ELF-1 (cell line): ENCODE measurements around the gene SETD9.

Experiments used
- DNase-seq: peaks from one replicate; pipeline ENCODE4 v3.0.0-alpha.2; 2016; ENCODE audit warnings: low read depth, low spot score

SETD9 gene

GRCh38 chr5:56909294-56910209 is at the start of gene SETD9:
Gene SETD9 (plus strand): TSS chr5:56909596. CDS start chr5:56909646, 50 bp downstream.
- DNase-seq, result peak; percentile 98

GRCh38 chr5:56861893-56862485 is 47.4 kb upstream of the SETD9 start:
- no peak for DNase-seq

- DNase-seq, result no peak
Observed at GRCh38 chr5:56862909-56863308, 46.5 kb upstream of the SETD9 start.

- no peak for DNase-seq
Observed at GRCh38 chr5:56871777-56872176, 37.6 kb upstream of the SETD9 start.

- no peak for DNase-seq
Observed at GRCh38 chr5:56873056-56873455, 36.3 kb upstream of the SETD9 start.

GRCh38 chr5:56876327-56876726 is 33.1 kb upstream of the SETD9 start:
- no peak for DNase-seq

- DNase-seq, result no peak
Observed at GRCh38 chr5:56881571-56881970, 27.8 kb upstream of the SETD9 start.

- no peak for DNase-seq
Observed at GRCh38 chr5:56893251-56893951, 16.0 kb upstream of the SETD9 start.

- DNase-seq, result no peak
Observed at GRCh38 chr5:56896763-56897162, 12.6 kb upstream of the SETD9 start.

GRCh38 chr5:56898213-56898612 is 11.2 kb upstream of the SETD9 start:
- DNase-seq, result no peak

- DNase-seq, result peak; percentile 9
Observed at GRCh38 chr5:56900395-56900794, 9.0 kb upstream of the SETD9 start.

GRCh38 chr5:56900858-56901578 is 8.4 kb upstream of the SETD9 start:
- DNase-seq, result peak; percentile 61

- no peak for DNase-seq
Observed at GRCh38 chr5:56908942-56909293, 478 bp upstream of the SETD9 start.

- no peak for DNase-seq
Observed at GRCh38 chr5:56910210-56910965, 992 bp downstream of the SETD9 start.

GRCh38 chr5:56913766-56914165 is 4.4 kb downstream of the SETD9 start:
- no peak for DNase-seq

- DNase-seq, result no peak
Observed at GRCh38 chr5:56914678-56915077, 5.3 kb downstream of the SETD9 start.

GRCh38 chr5:56917534-56917933 is 8.1 kb downstream of the SETD9 start:
- DNase-seq, result no peak

- DNase-seq, result peak; percentile 23
Observed at GRCh38 chr5:56918054-56918453, 8.7 kb downstream of the SETD9 start.

GRCh38 chr5:56919942-56920662 is 10.7 kb downstream of the SETD9 start:
- DNase-seq, result no peak

GRCh38 chr5:56922922-56923321 is 13.5 kb downstream of the SETD9 start:
- DNase-seq, result no peak
